NCI-H1694 (cell line): ENCODE measurements around the gene CROCC2.

Experiments
- DNase-seq: peaks from one replicate; lab custom pipeline; 2025; lab: John Stamatoyannopoulos, UW

The CROCC2 gene

DNA sequence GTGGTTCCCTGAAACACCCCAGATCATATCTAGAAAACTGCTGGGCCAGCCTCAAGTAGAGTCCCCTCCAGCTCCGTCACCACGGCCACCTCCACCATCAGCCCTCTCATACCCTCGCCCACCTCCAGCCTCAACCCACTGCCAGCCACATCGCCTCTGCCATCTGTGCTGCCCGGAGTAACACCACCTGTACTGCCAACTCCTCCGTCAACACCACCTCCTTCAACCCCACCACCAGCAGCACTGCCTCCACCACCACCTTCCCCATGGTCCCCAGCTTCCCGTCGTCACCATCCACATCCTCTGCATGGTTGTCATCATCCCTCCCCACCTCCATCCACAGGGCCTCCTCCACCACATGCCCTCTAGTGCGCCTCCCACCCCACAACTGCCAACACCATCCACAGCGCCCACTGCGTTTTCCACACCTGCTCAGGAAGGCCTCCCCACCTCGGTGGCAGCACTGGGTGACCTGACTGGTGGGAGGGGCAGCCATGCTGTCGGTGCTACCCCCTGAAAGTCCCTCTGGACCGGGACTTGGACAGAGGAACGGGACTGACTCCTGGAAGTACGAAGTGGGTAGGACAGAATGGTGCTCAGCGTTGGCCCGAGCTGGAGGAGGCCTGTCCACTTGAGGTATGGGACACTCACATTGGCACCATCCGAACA is 93.9 kb downstream of the CROCC2 start:
- DNase-seq, result no peak

DNA sequence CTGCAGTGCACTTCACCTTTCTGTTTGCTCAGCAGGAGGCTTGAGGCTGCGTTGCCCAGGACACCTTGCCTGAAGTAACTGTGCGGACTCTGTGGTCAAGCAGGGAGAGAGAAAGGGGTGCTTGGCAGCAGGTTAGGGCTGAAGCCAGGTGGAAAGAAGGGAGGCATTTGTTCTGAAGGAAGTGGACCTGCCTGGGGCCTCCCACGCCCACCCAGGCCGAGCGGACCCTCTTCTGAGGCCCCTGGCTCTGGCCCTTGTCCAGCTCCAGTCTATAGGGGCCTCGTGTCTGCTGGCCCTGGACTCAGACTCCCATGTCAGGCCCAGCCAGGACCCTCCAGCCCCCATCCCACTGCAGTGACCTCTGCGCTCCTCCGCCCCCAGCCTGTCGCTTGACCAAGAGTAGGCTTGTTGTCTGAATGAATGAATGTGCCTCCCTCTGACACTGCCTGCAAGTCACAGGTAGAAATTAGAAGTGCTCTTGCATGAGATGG is 94.7 kb downstream of the CROCC2 start:
- no peak for DNase-seq

DNA sequence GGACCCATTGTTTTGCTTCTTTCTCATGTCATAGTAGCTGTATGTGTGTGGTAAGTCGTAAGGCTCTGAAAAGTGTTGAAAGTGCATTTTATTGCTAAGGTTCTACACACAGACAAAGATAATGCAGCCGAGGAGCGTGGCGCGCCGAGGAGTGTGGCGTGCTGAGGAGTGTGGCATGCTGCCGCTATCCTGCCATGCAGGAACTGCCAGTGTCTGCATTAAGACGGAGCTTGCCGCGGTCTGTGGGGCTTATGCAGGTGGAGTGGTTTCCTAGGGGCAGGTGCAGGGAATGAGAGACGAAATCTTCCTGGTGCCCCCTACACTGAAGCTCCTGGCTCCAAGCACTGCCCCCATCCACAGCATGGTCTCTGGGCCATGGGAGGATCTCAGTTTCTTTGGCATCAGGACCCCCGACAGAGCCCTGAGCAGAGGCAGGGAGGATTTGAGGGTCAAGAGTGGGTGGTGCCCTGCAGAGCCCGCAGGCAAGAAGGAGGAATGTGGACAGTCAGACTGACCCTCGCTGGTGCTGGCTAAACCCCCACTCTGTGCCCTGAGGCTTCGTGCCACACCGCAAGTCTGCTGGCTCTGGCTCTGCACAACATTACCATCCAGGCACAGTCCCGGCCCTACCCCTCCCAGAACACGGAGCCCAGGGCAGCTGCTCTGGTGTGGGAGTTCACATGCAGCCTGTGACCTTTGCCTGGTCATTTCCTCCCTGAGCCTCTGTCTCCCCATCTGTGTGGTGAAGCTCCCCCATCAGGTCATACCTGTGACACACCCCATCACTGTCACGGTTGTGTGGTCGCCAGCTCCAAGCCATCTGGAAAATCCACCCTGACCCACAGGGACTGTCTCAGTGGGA is 95.5 kb downstream of the CROCC2 start:
- no peak for DNase-seq

DNA sequence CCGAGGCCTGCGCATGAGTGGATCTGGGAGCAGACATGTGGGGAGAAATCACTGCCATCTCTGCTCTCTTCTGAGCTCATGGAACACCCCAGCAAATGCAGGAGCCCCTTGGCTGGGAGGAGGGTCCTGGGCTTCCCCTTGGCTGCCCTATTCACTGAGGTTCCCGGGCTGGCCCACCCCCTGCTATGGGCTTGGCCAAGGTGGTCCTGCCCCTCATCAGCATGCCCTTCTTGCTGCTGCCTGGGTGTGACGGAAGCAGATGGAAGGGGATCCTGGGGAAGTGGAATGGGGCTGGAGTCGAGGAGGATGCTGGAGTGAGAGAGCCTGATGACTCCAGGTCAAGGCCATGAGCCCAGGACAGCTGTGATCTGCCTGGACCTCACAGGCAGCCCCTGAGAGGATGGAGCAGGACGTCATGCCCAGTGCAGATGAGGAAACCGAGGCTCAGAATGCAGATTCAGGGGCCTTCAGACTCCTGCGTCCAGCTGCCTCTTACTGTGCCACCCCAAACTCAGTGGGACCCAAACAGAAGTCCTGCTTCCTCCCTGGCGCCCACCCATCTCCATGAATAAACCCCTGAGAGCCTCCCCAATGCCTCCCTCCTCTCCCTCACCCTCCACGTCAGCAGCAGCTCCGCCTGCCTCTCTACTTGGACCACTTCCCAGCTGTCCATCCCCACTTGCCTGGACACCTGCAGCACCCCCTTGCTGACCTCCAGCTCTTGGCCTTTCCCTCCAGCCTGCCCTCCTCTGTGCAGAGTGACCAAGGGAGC is 96.3 kb downstream of the CROCC2 start:
- DNase-seq, result no peak

DNA sequence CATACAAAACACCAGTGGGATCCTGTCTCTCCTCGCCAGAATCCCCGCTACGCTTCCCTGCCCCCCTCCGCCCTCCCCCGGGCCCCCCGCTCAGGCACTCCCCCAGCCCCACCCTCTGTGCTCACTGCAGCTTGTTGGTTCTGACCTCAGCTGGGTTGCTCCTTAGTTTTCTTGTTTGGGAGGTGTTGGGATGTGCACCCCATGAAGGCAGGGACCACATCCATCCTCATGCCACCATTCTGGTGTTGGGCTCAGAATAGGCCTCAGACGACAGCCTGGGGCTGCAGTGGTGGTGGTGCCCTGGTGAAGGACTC is 96.9 kb downstream of the CROCC2 start:
- DNase-seq, result no peak

DNA sequence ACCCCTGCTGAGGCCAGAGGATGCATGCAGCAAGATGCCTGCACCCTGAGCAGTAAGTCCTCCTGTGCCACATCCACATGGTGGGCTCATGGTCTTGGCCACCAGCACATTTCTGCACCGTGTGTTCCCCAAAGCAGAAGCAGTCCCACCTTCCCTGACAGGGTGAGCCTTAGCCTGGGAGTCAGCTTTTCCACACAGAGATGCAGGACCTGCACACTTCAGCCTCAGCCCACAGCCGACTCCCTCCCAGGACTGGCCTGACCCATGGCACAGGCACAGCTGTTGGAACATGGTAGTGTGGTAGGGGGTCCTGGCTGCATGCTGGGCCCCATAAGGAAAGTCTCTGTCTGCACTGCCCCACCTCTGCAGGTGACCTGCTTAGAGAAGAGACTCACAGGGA is 97.2 kb downstream of the CROCC2 start:
- no peak for DNase-seq

DNA sequence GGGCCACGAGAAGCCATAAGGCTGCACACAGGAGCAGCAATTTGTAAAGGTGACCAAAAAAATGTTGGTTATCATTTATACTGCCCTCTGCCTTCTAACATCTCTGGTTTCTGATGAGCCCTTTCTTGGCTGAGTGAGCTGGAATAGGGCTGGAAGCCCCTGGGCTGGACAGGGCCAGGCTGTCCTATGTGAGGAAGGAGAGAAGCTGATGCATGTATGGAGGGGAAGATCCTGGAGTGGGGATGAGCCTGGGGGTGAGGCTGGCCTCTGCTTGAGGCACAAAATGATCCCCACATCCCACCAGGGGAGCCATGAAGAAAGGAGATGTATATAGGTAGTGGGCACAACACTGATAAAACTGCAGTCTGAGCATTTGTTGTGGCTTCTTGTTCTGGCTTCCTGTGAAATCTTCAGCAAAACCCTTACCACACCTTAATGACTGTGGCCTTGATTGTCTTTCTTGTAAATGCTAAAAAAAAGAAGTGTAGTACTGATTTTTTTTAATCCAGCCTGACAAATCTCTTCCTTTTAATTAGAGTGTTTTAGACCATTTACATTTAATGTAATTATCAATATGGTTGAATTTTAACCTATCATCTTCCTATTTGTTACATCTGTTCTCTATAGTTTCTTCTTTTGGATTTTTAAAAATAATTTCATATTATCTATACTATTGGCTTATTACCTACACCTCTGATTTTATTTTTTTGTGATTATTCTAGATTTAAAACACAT is 97.9 kb downstream of the CROCC2 start:
- no peak for DNase-seq

DNA sequence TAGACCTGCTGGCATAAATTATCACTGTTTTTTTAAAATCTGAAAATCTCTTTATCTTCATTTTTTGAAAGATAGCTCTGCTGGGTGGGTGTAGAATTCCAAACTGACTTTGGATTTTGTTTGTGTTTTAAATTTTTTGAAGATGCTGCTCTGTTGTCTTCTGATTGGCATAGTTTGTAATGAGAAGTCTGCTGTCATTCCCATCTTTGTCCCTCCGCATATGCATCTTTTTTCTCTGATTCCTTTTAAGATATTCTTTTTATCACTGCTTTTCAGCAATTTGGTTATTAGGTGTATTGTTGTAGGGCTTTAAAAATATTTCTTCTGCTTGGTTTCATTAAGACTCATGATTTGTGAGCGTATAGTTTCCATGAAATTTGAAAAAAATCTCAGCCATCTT is 99.4 kb downstream of the CROCC2 start:
- no peak for DNase-seq

DNA sequence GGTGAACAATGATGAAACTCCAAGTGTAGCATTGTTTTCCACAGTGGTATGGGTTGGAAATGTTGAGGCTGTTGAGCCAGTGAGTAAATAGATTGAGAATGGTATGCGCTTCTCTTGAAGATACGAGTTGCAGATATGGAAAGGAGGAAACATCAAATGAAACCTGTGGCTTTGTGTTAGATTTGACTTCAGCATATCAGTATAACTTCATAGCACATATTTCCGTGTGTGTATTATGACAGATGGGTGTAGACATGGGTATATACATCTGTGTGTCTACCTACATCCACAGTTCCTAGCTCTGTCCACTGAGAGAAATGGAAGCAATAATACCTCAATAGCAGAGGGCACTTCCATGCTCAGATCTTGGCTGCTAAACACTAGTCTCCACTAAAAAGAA is 100.3 kb downstream of the CROCC2 start:
- DNase-seq, result no peak

DNA sequence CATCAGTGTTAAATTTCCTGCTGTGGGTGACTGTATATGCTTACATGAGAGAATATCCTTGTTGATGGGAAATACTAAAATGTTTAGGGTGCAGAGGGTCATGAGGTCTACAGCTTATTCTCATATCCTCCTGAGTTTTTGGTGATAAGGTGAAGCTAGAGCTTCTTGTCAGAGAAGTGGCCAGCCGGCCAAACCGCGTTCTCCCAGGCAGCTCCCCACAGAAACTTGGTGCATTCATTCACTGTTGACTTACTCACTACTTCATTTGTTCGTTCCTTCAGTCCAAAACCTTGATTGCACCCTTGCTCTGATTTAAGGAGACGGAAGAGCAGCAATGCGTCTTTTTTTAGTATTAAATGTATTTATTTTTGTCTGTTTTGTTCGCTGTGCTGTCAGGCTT is 101.0 kb downstream of the CROCC2 start:
- no peak for DNase-seq

DNA sequence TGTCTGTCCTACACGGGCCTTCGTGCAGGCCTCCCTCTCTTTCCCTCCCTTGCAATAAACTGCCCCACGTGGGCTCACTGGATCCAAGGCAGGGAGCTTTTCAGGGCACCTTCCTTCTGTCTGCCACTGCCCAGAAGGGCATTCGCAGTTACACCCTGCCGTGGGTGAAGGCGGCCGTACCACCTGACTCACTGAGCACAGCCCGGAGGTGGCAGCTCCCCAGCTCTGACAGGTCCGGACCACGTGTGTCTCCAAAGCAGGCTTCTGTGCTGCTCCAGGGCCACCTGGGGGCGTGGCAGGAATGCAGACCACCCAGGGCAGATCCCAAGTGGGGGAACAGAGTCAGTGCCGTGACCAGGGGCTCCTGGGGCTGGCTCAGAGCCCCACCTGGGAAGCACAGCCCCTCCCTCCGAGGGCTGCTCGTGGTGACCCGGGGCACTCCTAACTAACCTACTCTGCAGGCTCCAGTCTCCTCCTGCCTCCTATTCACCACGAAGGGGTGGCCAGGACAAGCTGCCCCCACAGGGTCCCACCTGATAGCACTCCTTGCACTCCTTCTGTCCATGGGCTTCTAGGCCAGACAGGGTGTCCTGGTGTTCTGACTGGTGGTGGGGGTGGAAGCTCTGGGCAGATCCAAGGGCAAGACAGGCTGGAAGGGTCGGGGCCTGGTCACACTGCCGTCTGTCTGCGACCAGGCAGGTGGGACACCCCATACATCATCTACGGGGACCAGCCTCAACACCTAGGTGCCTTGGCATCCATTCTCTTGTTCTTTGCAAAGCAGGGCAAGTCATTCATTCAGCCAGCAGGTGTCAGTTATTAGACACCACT is 102.0 kb downstream of the CROCC2 start:
- DNase-seq, result no peak

DNA sequence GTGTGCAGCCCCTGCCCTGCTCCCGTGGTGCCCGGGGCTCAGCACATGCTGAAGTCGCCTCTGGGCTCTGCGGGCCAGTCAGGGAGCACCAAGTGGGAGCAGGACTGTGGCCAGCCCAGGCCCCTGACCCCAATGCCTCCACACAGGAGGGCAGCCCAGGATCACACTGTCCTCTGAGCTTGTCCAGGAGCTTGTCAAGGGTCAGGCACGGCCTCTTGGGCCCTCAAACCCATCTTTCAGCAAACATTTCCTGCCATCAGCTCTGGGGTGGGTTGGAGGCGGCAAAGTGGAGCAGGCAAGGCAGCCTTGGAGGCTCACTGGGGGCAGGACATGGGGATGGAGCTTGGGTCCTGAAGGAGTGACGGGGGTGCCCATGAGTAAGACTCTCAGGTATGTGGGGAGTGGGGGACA is 102.6 kb downstream of the CROCC2 start:
- no peak for DNase-seq

DNA sequence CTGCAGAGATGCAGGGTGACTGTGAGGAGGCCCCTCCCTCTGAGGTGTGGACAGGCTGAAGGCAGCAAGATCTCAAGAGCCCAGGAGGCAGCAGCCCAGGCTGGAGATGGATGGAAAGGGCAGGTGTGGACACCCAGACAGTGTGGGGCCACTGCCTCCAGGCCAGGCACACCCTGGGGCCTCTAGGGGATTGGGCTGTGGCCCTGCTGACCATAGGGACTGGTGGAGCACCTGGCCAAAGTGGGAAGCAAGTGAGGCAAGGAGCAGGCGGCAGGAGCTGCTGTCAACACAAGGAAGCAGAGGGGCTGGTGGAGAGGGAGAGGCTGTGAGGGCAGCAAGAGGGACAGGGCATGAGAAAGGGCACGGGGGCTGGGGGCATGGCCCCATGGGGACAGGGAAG is 103.1 kb downstream of the CROCC2 start:
- DNase-seq, result no peak

DNA sequence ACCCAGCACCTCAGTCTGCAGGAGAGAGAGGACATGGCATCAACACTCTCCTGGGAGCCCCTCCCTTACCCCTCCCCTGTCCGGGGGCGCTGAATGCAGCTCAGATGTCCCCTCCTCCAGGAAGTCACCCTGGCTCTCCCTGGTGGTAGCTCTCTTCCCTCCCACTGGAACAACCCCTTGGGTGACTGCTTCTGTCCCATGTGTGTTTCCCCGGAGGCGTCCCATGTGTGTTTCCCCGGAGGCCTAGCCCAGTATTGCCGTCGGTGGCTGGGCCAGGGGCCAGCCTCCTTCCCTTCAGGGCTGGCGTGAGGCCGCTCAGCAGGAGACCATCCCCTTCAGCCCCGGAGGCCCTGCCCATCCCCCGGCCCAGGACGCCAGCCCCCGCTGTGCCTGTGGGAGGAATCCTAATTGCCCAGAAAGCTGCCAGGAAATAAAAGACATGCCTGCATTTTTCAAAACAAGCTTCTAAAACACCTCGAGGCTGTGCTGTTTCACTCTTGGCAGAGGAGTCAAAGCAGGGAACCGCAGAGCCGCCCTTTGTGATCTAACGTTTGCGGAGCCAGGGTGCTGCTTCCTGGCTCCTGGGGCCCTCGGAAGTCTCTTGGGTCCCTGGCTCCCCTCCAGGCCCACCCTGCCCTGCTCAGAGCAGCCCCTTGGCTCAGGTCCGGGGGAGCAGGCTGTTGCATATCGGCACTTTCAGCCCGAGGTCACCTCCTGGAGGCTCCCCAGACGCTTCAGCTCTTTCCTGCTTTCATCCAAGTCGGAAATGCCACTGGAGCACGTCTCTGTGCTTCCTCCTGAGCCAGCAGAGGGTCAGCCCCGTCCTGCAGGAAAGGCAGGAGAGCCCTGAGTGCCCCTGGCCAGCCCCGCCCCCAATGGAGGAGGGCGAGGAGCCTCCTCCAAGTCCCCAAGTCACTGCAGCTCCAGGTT is 103.7 kb downstream of the CROCC2 start:
- no peak for DNase-seq

DNA sequence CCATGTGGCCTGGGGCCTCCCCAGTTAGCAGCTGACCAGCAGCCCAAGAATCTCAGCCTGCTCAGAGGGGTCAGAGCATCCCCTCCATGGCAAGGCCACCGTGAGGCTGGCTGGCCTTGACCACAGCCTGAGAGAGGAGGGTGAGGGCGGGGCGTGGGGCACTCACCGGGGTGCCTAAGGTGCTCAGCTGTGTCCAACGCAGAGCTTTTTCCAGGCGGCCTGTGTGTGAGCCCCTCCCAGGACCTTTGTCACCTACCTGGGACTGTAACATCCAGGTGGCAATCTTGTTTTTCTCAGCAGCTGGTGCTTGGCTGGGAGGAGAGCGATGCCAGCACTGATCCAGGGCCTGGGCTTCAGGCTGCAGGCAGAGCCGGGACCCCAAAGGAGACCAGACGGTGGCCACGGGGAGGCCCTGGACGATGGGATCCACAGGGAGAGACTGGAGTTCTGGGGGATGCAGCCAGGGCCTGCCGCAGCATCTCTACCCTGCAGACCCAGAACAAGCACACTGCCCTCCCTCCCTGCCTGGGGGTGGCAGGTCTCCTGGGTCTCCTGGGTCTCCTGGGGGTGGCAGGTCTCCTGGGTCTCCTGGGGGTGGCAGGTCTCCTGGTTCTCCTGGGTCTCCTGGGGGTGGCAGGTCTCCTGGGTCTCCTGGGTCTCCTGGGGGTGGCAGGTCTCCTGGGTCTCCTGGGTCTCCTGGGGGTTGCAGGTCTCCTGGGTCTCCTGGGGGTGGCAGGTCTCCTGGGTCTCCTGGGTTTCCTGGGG is 104.6 kb downstream of the CROCC2 start:
- DNase-seq, result no peak

DNA sequence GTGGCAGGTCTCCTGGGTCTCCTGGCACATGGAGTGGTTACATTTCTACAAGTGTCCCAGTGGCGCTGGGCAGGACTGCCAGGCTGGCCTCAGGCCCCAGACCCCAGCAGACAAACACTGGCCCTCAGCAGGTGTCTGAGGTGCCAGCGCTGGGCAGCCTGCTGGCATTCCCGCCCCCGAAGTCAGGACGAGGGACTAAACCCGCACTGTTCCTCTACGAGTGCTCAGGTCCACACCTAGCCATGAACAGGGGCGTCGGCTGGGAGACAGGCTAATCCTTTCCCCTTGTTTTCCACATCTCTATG is 105.1 kb downstream of the CROCC2 start:
- no peak for DNase-seq

DNA sequence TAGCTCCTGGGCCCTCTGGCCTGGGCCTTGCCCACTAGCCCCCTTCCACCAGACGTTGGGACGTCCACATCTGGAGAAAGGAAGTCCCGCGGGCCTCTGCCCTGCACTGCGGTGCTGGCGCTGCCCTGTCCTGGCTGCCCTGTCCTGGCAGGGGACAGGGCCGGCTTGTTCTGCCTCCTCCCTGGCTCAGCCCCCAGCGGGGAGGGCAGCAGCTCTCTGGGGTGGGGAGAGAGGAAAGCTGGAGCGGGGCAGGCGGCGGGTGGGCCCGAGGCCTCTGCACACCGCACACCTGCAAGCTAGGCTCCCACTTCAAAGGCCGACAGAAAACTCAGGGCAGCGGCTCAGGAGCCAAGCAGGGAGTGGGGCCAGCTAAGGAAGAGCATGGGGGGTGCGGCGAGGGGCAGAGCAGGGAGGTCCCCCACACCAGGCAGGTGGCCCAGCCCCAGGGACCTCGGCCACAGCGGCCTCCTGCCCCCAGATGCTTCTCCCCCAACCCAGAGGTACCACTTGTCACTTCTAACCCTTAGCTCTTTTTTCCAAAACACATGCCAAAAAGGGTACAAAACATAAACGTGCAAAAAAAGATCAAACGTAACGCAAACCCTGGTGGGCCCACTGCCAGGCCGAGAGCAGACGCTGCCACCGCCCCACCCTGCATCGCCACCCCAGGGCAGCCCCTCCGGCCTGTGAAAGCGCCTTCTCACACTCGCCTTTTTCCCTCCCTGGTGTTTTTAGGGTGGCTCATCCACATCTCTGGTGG is 105.8 kb downstream of the CROCC2 start:
- DNase-seq, result no peak

DNA sequence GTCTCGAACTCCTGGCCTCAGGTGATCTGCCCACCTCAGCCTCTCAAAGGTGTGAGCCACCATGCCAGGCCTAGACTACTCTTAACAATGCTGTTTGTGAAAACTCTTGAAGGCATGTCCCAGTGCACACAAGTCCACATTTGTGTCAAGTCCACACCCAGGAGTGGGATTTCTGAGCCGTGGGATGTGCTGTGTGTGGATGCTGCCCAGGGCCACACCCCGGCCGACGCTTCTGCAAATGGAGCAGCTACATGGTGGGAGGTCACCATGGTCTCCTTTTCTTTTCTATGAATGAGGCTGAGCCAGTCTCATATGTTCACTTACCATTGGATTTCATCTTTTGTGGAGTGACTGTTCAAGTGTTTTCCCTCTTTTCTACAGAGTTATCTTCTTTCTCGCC is 108.1 kb downstream of the CROCC2 start:
- DNase-seq, result no peak

DNA sequence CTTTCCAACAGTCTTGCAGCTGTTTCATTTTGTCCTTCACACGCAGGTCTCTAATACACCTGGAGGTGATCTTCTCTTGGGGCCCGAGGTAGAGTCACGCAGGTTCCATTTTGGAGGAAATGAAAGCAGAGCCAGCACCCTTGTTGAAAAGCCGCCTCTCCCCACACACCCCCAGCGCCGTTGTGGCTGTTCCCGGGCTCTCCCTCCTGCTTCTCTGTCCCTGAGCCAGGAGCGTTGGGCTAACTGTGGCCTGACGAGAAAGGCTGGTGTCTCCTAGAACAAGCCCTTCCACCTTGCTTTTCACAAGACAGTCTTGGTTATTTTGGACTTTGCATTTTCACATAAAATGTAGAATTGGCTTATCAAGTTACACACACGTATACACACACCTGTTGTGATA is 108.6 kb downstream of the CROCC2 start:
- no peak for DNase-seq
